Activated CD4-positive, alpha-beta memory T cell treated with anti-CD3 and anti-CD28 coated beads, Interleukin-2, amount 10 ng/mL, durations not matched to agents 7 days and 5 days (primary cell): ENCODE data around the gene GAST. TPM values are rescaled to one million over a fixed set of nuclear protein-coding genes. Genes with fewer than 3 reads are reported as not detected.
A peak's percentile ranks its signal among the peaks of the same experiment; 100 is the strongest.
"Not testable (repeated sequence)": the region's sequence is repeated elsewhere in the genome, so short reads cannot be mapped to it uniquely, and the experiment has no call there.

ENCODE experiments used
- CTCF ChIA-PET: fragments of 350-600 bp; sonication (Branson Sonifier 250); formaldehyde crosslinking; loops from one replicate; lab custom pipeline; 2021; ENCODE audit warnings: antibody characterized with exemption, inconsistent platforms; lab: Charles Lee
- POLR2A ChIA-PET: fragments of 350-600 bp; sonication (Branson Sonifier 250); formaldehyde crosslinking; loops from one replicate; lab custom pipeline; 2021; ENCODE audit warnings: antibody characterized with exemption; lab: Charles Lee
- DNase-seq: peaks from one replicate; pipeline ENCODE4 v3.0.0-alpha.2; 2020
- H3K27ac Mint-ChIP-seq: one replicate; pipeline ENCODE4 v1.8.0; 2021; ENCODE audit warnings: mild to moderate bottlenecking, mixed read lengths
- H3K27me3 Mint-ChIP-seq: one replicate; pipeline ENCODE4 v1.8.0; 2021; ENCODE audit warnings: mixed read lengths
- H3K36me3 Mint-ChIP-seq: one replicate; pipeline ENCODE4 v1.8.0; 2021; ENCODE audit warnings: low read depth, mixed read lengths
- H3K4me1 Mint-ChIP-seq: one replicate; pipeline ENCODE4 v1.8.0; 2021; ENCODE audit warnings: mixed read lengths
- H3K4me3 Mint-ChIP-seq: one replicate; pipeline ENCODE4 v1.8.0; 2021; ENCODE audit warnings: mild to moderate bottlenecking, mixed read lengths
- H3K9me3 Mint-ChIP-seq: one replicate; pipeline ENCODE4 v1.8.0; 2021; ENCODE audit warnings: mixed read lengths
- total RNA-seq, 2 experiments: library from RNA; stranded (reverse); gene quantifications; one replicate each; pipeline ENCODE4 v1.2.3, GENCODE V29; 2021

Gene GAST
- total RNA-seq, 2 experiments from 2014 or later = not detected

GRCh38 chr17:41675157-41676057 lies 36.7 kb upstream of the GAST start:
- CTCF ChIA-PET = interaction anchor here (5.4 to 17.1 kb wide), 2 partner anchors 8 to 14 kb away, joined by 172 to 395 read pairs; partner anchors contain the start of gene EIF1

GRCh38 chr17:41676058-41676419 lies 36.1 kb upstream of the GAST start:
- Mint-ChIP-seq H3K4me3 (no peak overlapping the region), H3K4me1 (peaks cover 72% of the 10 kb centered on the region), H3K9me3 (peaks cover 3% of the 10 kb centered on the region), H3K27me3 (no peaks in the 10 kb centered on the region), H3K27ac (peak overlapping the region; percentile 42), H3K36me3 (peaks cover 21% of the 10 kb centered on the region)
- DNase-seq = no peak
- ChIA-PET CTCF (interaction anchor here (5.4 to 17.1 kb wide), 2 partner anchors 9 to 14 kb away, joined by 172 to 395 read pairs; partner anchors contain the start of gene EIF1), POLR2A (interaction anchor here (7.8 to 8.0 kb wide), 2 partner anchors 8 to 15 kb away, joined by 121 to 494 read pairs; partner anchors contain the start of gene EIF1)

More at GRCh38 chr17:41675157-41676057, 36.7 kb upstream of the GAST start:
- not testable (repeated sequence) for H3K4me3 Mint-ChIP-seq, H3K27ac Mint-ChIP-seq, H3K27me3 Mint-ChIP-seq, DNase-seq, H3K9me3 Mint-ChIP-seq
- Mint-ChIP-seq H3K4me1 (peaks cover 71% of the 10 kb centered on the region), H3K36me3 (peaks cover 21% of the 10 kb centered on the region)
- POLR2A ChIA-PET = interaction anchor here (7.8 to 8.0 kb wide), 2 partner anchors 7 to 15 kb away, joined by 121 to 494 read pairs; partner anchors contain the start of gene EIF1

- ChIA-PET POLR2A (interaction anchor here (0.6 to 8.0 kb wide), 10 partner anchors 10 to 1637 kb away, joined by 3 to 494 read pairs (median 4); partner anchors contain the start of genes CNP, DHX58 and EIF1), CTCF (interaction anchor here (0.6 to 17.1 kb wide), 10 partner anchors 11 to 860 kb away, joined by 3 to 395 read pairs (median 4); partner anchors contain the start of genes ACLY and EIF1)
- peaks cover 3% of the 10 kb centered on the region for H3K9me3 Mint-ChIP-seq
- peaks cover 18% of the 10 kb centered on the region for H3K36me3 Mint-ChIP-seq
- H3K27me3 Mint-ChIP-seq = no peaks in the 10 kb centered on the region
- H3K4me3 Mint-ChIP-seq = peak overlapping the region; percentile 87
- DNase-seq = no peak
- H3K27ac Mint-ChIP-seq = peak overlapping the region; percentile 95
- peaks cover 68% of the 10 kb centered on the region for H3K4me1 Mint-ChIP-seq
These were observed 33.7 kb upstream of the GAST start for GRCh38 chr17:41678411-41678906.

- ChIA-PET POLR2A (interaction anchor here (0.6 to 8.0 kb wide), 11 partner anchors 11 to 1637 kb away, joined by 3 to 494 read pairs (median 4); partner anchors contain the start of genes CNP, DHX58 and EIF1), CTCF (interaction anchor here (0.6 to 17.1 kb wide), 10 partner anchors 11 to 860 kb away, joined by 3 to 395 read pairs (median 4); partner anchors contain the start of genes ACLY and EIF1)
- no peaks in the 10 kb centered on the region for H3K27me3 Mint-ChIP-seq
- H3K36me3 Mint-ChIP-seq = peaks cover 18% of the 10 kb centered on the region
- peak; percentile 84 for DNase-seq
- peak overlapping the region; percentile 95 for H3K27ac Mint-ChIP-seq
- peaks cover 65% of the 10 kb centered on the region for H3K4me1 Mint-ChIP-seq
- H3K4me3 Mint-ChIP-seq = peak overlapping the region; percentile 87
- peaks cover 3% of the 10 kb centered on the region for H3K9me3 Mint-ChIP-seq
These were observed 33.0 kb upstream of the GAST start for GRCh38 chr17:41678907-41679739.

- Mint-ChIP-seq H3K27me3 (no peaks in the 10 kb centered on the region), H3K9me3 (peaks cover 3% of the 10 kb centered on the region), H3K36me3 (peaks cover 16% of the 10 kb centered on the region), H3K27ac (peak overlapping the region; percentile 95), H3K4me3 (peak overlapping the region; percentile 87), H3K4me1 (peaks cover 63% of the 10 kb centered on the region)
- DNase-seq = no peak
- CTCF ChIA-PET = interaction anchor here (0.7 to 17.1 kb wide), 9 partner anchors 10 to 861 kb away, joined by 3 to 395 read pairs (median 5); partner anchors contain the start of gene EIF1
- POLR2A ChIA-PET = interaction anchor here (0.7 to 8.0 kb wide), 8 partner anchors 11 to 833 kb away, joined by 3 to 494 read pairs (median 6); partner anchors contain the start of genes CNP and EIF1
These were observed 32.2 kb upstream of the GAST start for GRCh38 chr17:41679740-41680425.

- H3K27me3 Mint-ChIP-seq = no peaks in the 10 kb centered on the region
- DNase-seq = no peak
- peak overlapping the region; percentile 63 for H3K27ac Mint-ChIP-seq
- H3K9me3 Mint-ChIP-seq = peaks cover 3% of the 10 kb centered on the region
- H3K36me3 Mint-ChIP-seq = peaks cover 14% of the 10 kb centered on the region
- POLR2A ChIA-PET = interaction anchor here (0.7 to 8.0 kb wide), 5 partner anchors 10 to 833 kb away, joined by 3 to 494 read pairs (median 5); partner anchors contain the start of gene EIF1
- CTCF ChIA-PET = interaction anchor here (0.7 to 17.1 kb wide), 5 partner anchors 9 to 131 kb away, joined by 3 to 395 read pairs (median 31); partner anchors contain the start of gene EIF1
- H3K4me3 Mint-ChIP-seq = no peak overlapping the region
- H3K4me1 Mint-ChIP-seq = peaks cover 59% of the 10 kb centered on the region
These were observed 31.6 kb upstream of the GAST start for GRCh38 chr17:41680426-41681040.

GRCh38 chr17:41681776-41682175 lies 30.4 kb upstream of the GAST start:
- Mint-ChIP-seq H3K9me3 (peaks cover 3% of the 10 kb centered on the region), H3K36me3 (peaks cover 9% of the 10 kb centered on the region), H3K27me3 (no peaks in the 10 kb centered on the region), H3K27ac (peak overlapping the region; percentile 63), H3K4me1 (peaks cover 49% of the 10 kb centered on the region), H3K4me3 (no peak overlapping the region)
- ChIA-PET CTCF (interaction anchor here (1.3 to 17.1 kb wide), 2 partner anchors 14 to 15 kb away, joined by 5 to 395 read pairs; no protein-coding TSS in a partner anchor), POLR2A (interaction anchor here (7.8 to 8.0 kb wide), 2 partner anchors 9 to 14 kb away, joined by 121 to 494 read pairs; partner anchors contain the start of gene EIF1)
- DNase-seq = no peak

- Mint-ChIP-seq H3K36me3 (peaks cover 7% of the 10 kb centered on the region), H3K9me3 (peaks cover 3% of the 10 kb centered on the region), H3K27me3 (no peaks in the 10 kb centered on the region), H3K4me3 (no peak overlapping the region), H3K4me1 (peaks cover 45% of the 10 kb centered on the region), H3K27ac (no peak overlapping the region)
- no peak for DNase-seq
- POLR2A ChIA-PET = interaction anchor here (7.8 to 8.0 kb wide), 2 partner anchors 8 to 15 kb away, joined by 121 to 494 read pairs; partner anchors contain the start of gene EIF1
- CTCF ChIA-PET = interaction anchor here (1.3 to 17.1 kb wide), 3 partner anchors 13 to 34 kb away, joined by 4 to 395 read pairs (median 5); no protein-coding TSS in a partner anchor
These were observed 29.5 kb upstream of the GAST start for GRCh38 chr17:41682631-41683030.

- Mint-ChIP-seq H3K4me1 (peaks cover 43% of the 10 kb centered on the region), H3K36me3 (peaks cover 2% of the 10 kb centered on the region), H3K9me3 (no peaks in the 10 kb centered on the region), H3K4me3 (no peak overlapping the region), H3K27me3 (no peaks in the 10 kb centered on the region), H3K27ac (no peak overlapping the region)
- no peak for DNase-seq
- ChIA-PET POLR2A (interaction anchor here (7.8 kb wide), 1 partner anchor 15 kb away, joined by 121 read pairs; no protein-coding TSS in a partner anchor), CTCF (interaction anchor here (1.5 to 17.1 kb wide), 2 partner anchors 16 to 35 kb away, joined by 4 to 395 read pairs; no protein-coding TSS in a partner anchor)
These were observed 28.6 kb upstream of the GAST start for GRCh38 chr17:41683441-41684007.

GRCh38 chr17:41684035-41684434 lies 28.1 kb upstream of the GAST start:
- no peaks in the 10 kb centered on the region for H3K9me3 Mint-ChIP-seq
- ChIA-PET POLR2A (no interaction called here), CTCF (interaction anchor here (0.5 to 17.1 kb wide), 3 partner anchors 11 to 1150 kb away, joined by 3 to 395 read pairs (median 3); no protein-coding TSS in a partner anchor)
- H3K4me1 Mint-ChIP-seq = peaks cover 38% of the 10 kb centered on the region
- H3K4me3 Mint-ChIP-seq = no peak overlapping the region
- H3K36me3 Mint-ChIP-seq = peaks cover 4% of the 10 kb centered on the region
- no peaks in the 10 kb centered on the region for H3K27me3 Mint-ChIP-seq
- peak overlapping the region; percentile 51 for H3K27ac Mint-ChIP-seq
- DNase-seq = no peak
